Measurements from ENCODE around the gene KRTAP10-11. TPM values are rescaled to one million over a fixed set of nuclear protein-coding genes. Genes with fewer than 3 reads are reported as not detected.

Gene KRTAP10-11
- polyA plus RNA-seq, 1 of the 3 experiments (the other 2 are of a cell fraction) = not detected

DNA sequence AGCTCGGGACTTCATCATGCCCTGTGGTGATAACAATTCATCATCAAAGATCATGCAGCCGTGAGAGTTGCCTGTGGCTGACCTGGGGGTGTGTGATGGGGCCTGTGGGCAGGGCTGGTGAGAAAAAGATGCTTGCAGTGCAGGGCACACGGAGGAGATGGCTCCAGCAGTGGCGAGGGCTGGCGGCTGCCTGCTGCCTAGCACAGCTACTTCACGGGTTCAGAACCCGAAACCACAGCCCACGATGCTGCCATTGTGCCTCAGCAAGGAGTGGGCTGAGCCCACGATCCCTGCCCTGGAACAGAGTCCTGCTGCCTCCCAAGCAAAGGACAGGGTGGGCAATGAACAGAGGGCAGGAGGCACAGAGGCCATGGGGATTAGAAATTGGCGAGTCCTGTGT, 20.0 kb upstream of the KRTAP10-11 start (continued):
- TF ChIP-seq, protein P1, sequence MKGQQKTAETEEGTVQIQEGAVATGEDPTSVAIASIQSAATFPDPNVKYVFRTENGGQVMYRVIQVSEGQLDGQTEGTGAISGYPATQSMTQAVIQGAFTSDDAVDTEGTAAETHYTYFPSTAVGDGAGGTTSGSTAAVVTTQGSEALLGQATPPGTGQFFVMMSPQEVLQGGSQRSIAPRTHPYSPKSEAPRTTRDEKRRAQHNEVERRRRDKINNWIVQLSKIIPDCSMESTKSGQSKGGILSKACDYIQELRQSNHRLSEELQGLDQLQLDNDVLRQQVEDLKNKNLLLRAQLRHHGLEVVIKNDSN (IDR thresholded peaks at IDR 0.05; ENCODE audit: borderline replicate concordance, low read depth) = no peak
- TF ChIP-seq TCF12 (IDR thresholded peaks at IDR 0.05) (no peak), MEF2A (IDR thresholded peaks at IDR 0.05; ENCODE audit: borderline replicate concordance, low read depth) (no peak), CHD2 (IDR thresholded peaks at IDR 0.05; ENCODE audit: low read length, partially characterized antibody) (no peak), SIN3A (IDR thresholded peaks at IDR 0.05; ENCODE audit: borderline replicate concordance, low read depth, low read length) (no peak), SMC3 (IDR thresholded peaks at IDR 0.05; ENCODE audit: low read depth, low read length) (no peak)

DNA sequence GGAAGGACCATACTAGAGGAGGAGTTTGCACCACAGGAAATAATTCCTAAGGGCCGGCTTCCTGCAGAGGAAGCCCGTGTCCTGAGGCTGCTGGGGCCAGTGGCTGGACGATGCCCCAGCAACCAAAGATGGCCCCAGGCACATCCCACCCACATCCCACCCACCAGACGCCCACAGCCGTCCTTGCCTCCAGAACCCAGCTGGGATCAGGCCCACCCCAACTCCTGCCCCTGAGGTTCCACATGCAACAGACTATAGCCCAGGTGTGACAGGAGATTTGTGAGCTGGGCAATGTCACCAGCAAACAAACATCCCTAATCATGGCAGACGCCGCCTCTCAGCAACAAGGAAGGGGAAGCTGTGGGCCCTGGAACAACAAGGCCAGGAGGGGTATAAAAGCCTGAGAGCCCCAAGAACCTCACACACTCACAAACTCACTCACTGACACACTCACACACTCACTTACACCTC, 19.5 kb upstream of the KRTAP10-11 start, which contains the start of gene KRTAP10-9:
KRTAP10-9 (plus strand) TSS at position 421 of the 471 bp plus-strand sequence. CDS start 79 bp downstream, outside the sequence.
- ChIA-PET POLR2A (no interaction called here), CTCF (interaction anchor here (4.4 kb wide), 1 partner anchor 167 kb away, joined by 15 read pairs; no protein-coding TSS in a partner anchor)
- Histone ChIP-seq H3K79me2 (ENCODE audit: insufficient read depth) (no peaks in the 10 kb centered on the region), H3K4me1 (ENCODE audit: control insufficient read depth in 1 of 2, insufficient read depth in 2 of 2, low read depth in 1 of 2, low read length in 1 of 2) (no peaks in the 10 kb centered on the region; a peak in 1 of 4 replicates), H3K9me3 (peaks cover 10% of the 10 kb centered on the region; the same call in 1 of the 2 replicates), H3K36me3 (replicated peaks in 1 of 2; ENCODE audit: control insufficient read depth in 1 of 2, insufficient read depth in 2 of 2, low read length in 1 of 2) (peaks cover 0 to 3% of the 10 kb centered on the region in 2 experiments), H3K4me2 (no peak within 1 kb of the TSS), H2AFZ (ENCODE audit: low read depth) (no peak within 1 kb of the TSS), H4K20me1 (ENCODE audit: insufficient read depth) (no peaks in the 10 kb centered on the region), H3K27me3 (ENCODE audit: insufficient read depth) (peaks cover 11% of the 10 kb centered on the region; the same call in 1 of the 2 replicates), H3K9me2 (no peaks in the 10 kb centered on the region), H3K4me3 (ENCODE audit: low read depth in 2 of 2, low read length in 1 of 2) (no peak within 1 kb of the TSS), H3K9ac (no peak within 1 kb of the TSS), H3F3A (replicated peaks; ENCODE audit: insufficient read depth) (no peaks in the 10 kb centered on the region), H3K27ac (ENCODE audit: low read depth in 2 of 2, low read length in 1 of 2) (no peak within 1 kb of the TSS)
- no peak for DNase-seq
- 17% methylated on average over 2 of the region's 7 CpGs for WGBS (ENCODE audit: low lambda C conversion rate)
- TF ChIP-seq RCOR1 (IDR thresholded peaks at IDR 0.05; ENCODE audit: low read length) = no peak
- no peak for TF ChIP-seq IRF3 (IDR thresholded peaks at IDR 0.05; ENCODE audit: low read depth, low read length)
- no peak for TF ChIP-seq JUND (IDR thresholded peaks at IDR 0.05)
- no peak for TF ChIP-seq MAX (IDR thresholded peaks at IDR 0.05; ENCODE audit: low read depth)
- no peak for TF ChIP-seq MEF2A (IDR thresholded peaks at IDR 0.05; ENCODE audit: borderline replicate concordance, low read depth)
- no peak for TF ChIP-seq MXI1 (IDR thresholded peaks at IDR 0.05; ENCODE audit: low read depth, low read length)
- TF ChIP-seq GATA2 (CRISPR knock-in tag; IDR thresholded peaks at IDR 0.05) = no peak
- TF ChIP-seq EP300 (IDR thresholded peaks at IDR 0.05; ENCODE audit: borderline replicate concordance in 1 of 2, low read depth in 1 of 2, low read length in 1 of 2) = no peak
- no peak for TF ChIP-seq TAF1 (IDR thresholded peaks at IDR 0.05; ENCODE audit: borderline replicate concordance, low read depth, low read length)
- no peak for TF ChIP-seq PBX3 (IDR thresholded peaks at IDR 0.05)
- TF ChIP-seq NRF1 (IDR thresholded peaks at IDR 0.05; ENCODE audit: low read depth, low read length) = no peak
- TF ChIP-seq, protein P1 (IDR thresholded peaks at IDR 0.05; ENCODE audit: borderline replicate concordance, low read depth) = no peak
- TF ChIP-seq RXRA (IDR thresholded peaks at IDR 0.05; ENCODE audit: borderline replicate concordance, low read depth) = no peak
- TF ChIP-seq, protein P2, sequence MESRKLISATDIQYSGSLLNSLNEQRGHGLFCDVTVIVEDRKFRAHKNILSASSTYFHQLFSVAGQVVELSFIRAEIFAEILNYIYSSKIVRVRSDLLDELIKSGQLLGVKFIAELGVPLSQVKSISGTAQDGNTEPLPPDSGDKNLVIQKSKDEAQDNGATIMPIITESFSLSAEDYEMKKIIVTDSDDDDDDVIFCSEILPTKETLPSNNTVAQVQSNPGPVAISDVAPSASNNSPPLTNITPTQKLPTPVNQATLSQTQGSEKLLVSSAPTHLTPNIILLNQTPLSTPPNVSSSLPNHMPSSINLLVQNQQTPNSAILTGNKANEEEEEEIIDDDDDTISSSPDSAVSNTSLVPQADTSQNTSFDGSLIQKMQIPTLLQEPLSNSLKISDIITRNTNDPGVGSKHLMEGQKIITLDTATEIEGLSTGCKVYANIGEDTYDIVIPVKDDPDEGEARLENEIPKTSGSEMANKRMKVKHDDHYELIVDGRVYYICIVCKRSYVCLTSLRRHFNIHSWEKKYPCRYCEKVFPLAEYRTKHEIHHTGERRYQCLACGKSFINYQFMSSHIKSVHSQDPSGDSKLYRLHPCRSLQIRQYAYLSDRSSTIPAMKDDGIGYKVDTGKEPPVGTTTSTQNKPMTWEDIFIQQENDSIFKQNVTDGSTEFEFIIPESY (IDR thresholded peaks at IDR 0.05; ENCODE audit: borderline replicate concordance, low read depth) = no peak
- no peak for TF ChIP-seq YY1 (IDR thresholded peaks at IDR 0.05; ENCODE audit: low read depth)
- no peak for TF ChIP-seq CTCF (IDR thresholded peaks at IDR 0.05)
- no peak for TF ChIP-seq FOXM1 (IDR thresholded peaks at IDR 0.05; ENCODE audit: low read depth)
- TF ChIP-seq EZH2phosphoT487 (IDR thresholded peaks at IDR 0.05; ENCODE audit: borderline replicate concordance, low read depth) = no peak

Measured in SK-N-SH (cell line).